NCI-H1930 (cell line): ENCODE data around the gene SRP68.
"Not testable (repeated sequence)": the region's sequence is repeated elsewhere in the genome, so short reads cannot be mapped to it uniquely, and the experiment has no call there.

Source experiments
- DNase-seq, 2 experiments: peaks; one replicate each; lab custom pipeline; 2025; lab: John Stamatoyannopoulos, UW

The SRP68 gene

GRCh38 chr17:76089680-76090516 lies 17.6 kb upstream of the SRP68 start:
- no peak for DNase-seq

- DNase-seq = no peak
Observed at GRCh38 chr17:76088868-76089576, 16.7 kb upstream of the SRP68 start.

GRCh38 chr17:76088041-76088867 lies 15.9 kb upstream of the SRP68 start:
- DNase-seq = no peak

- no peak for DNase-seq
Observed at GRCh38 chr17:76087531-76087930, 15.2 kb upstream of the SRP68 start.

- no peak for DNase-seq
Observed at GRCh38 chr17:76086384-76086783, 14.1 kb upstream of the SRP68 start.

GRCh38 chr17:76085731-76086366 lies 13.5 kb upstream of the SRP68 start:
- no peak for DNase-seq

GRCh38 chr17:76085066-76085730 lies 12.9 kb upstream of the SRP68 start:
- no peak for DNase-seq

GRCh38 chr17:76083536-76084182 lies 11.3 kb upstream of the SRP68 start:
- DNase-seq = no peak

- DNase-seq = no peak
Observed at GRCh38 chr17:76082326-76083251, 10.3 kb upstream of the SRP68 start.

GRCh38 chr17:76081295-76082210 lies 9.2 kb upstream of the SRP68 start:
- DNase-seq = no peak

GRCh38 chr17:76080768-76081287 lies 8.5 kb upstream of the SRP68 start:
- no peak for DNase-seq

GRCh38 chr17:76079956-76080767 lies 7.8 kb upstream of the SRP68 start:
- DNase-seq = no peak

- no peak for DNase-seq
Observed at GRCh38 chr17:76079535-76079955, 7.2 kb upstream of the SRP68 start.

- no peak for DNase-seq
Observed at GRCh38 chr17:76078860-76079534, 6.7 kb upstream of the SRP68 start, which contains the start of gene ZACN. TSS of gene ZACN (plus strand) at chr17:76079182. CDS start at chr17:76079265, 83 bp downstream.

- not testable (repeated sequence) for DNase-seq
Observed at GRCh38 chr17:76078370-76078769, 6.1 kb upstream of the SRP68 start.

GRCh38 chr17:76077584-76078110 lies 5.3 kb upstream of the SRP68 start:
- no peak for DNase-seq
